Mesendoderm (in vitro differentiated cells): ENCODE results near the gene NIPAL1.

Experiments used
- DNase-seq: peaks from one replicate; pipeline ENCODE4 v3.0.0; 2013
- H2AK5ac ChIP-seq: 2 replicates; pipeline ENCODE4 v1.6.1; 2013; ENCODE audit warnings: low read length, inconsistent platforms
- H2BK120ac ChIP-seq: 2 replicates; pipeline ENCODE4 v1.6.1; 2013; ENCODE audit warnings: low read depth, mild to moderate bottlenecking, low read length, moderate library complexity, mixed read lengths
- H2BK15ac ChIP-seq: replicated peaks from 2 replicates; pipeline ENCODE4 v1.6.1; 2013; ENCODE audit warnings: low read depth, mild to moderate bottlenecking, moderate library complexity
- H2BK5ac ChIP-seq: 2 replicates; pipeline ENCODE4 v1.6.1; 2013; ENCODE audit warnings: low read length, inconsistent platforms
- H3K18ac ChIP-seq: 2 replicates; pipeline ENCODE4 v1.6.1; 2013; ENCODE audit warnings: mild to moderate bottlenecking, low read length, mixed read lengths
- H3K23ac ChIP-seq: one replicate; pipeline ENCODE4 v1.6.1; 2013; ENCODE audit warnings: low read length
- H3K27ac ChIP-seq: 2 replicates; pipeline ENCODE4 v1.5.1; 2013; ENCODE audit warnings: low read depth, mild to moderate bottlenecking, inconsistent platforms, low read length, moderate library complexity
- H3K27me3 ChIP-seq: 2 replicates; pipeline ENCODE4 v1.6.1; 2013; ENCODE audit warnings: low read length, control low read depth, mild to moderate bottlenecking, inconsistent platforms; ENCODE audit not compliant: insufficient read depth, poor library complexity
- H3K36me3 ChIP-seq: 2 replicates; pipeline ENCODE4 v1.6.1; 2013; ENCODE audit warnings: low read length, inconsistent platforms; ENCODE audit not compliant: control insufficient read depth, insufficient read depth
- H3K4ac ChIP-seq: one replicate; pipeline ENCODE4 v1.6.1; 2013; ENCODE audit warnings: low read depth, mild to moderate bottlenecking, low read length, moderate library complexity
- H3K4me1 ChIP-seq: 2 replicates; pipeline ENCODE4 v1.6.1; 2013; ENCODE audit warnings: low read depth, low read length, inconsistent platforms; ENCODE audit not compliant: control insufficient read depth
- H3K4me2 ChIP-seq: 2 replicates; pipeline ENCODE4 v1.6.1; 2013; ENCODE audit warnings: low read length
- H3K4me3 ChIP-seq: 2 replicates; pipeline ENCODE4 v1.5.1; 2013; ENCODE audit warnings: mild to moderate bottlenecking, low read length
- H3K56ac ChIP-seq: one replicate; pipeline ENCODE4 v1.6.1; 2013; ENCODE audit warnings: low read length
- H3K79me1 ChIP-seq: 2 replicates; pipeline ENCODE4 v1.6.1; 2013; ENCODE audit warnings: low read length, inconsistent platforms
- H3K79me2 ChIP-seq: 2 replicates; pipeline ENCODE4 v1.6.1; 2013; ENCODE audit warnings: mild to moderate bottlenecking, low read length; ENCODE audit not compliant: control insufficient read depth, insufficient read depth
- H3K9ac ChIP-seq: 2 replicates; pipeline ENCODE4 v1.6.1; 2013; ENCODE audit warnings: low read length, inconsistent platforms
- H4K5ac ChIP-seq: one replicate; pipeline ENCODE4 v1.6.1; 2013; ENCODE audit warnings: low read length
- H4K8ac ChIP-seq: one replicate; pipeline ENCODE4 v1.6.1; 2013; ENCODE audit warnings: low read depth, mild to moderate bottlenecking, control low read depth, low read length, moderate library complexity
- WGBS: extraction: QIAGEN DNeasy Blood & Tissue Kit; methylation state at CpG from one replicate; pipeline ENCODE4 v1.1.7; 2013; ENCODE audit warnings: low lambda C conversion rate, missing lambda C conversion rate; ENCODE audit not compliant: insufficient coverage; ENCODE audit errors: extremely low coverage; 5-methylcytosine and 5-hydroxymethylcytosine counted together

Gene NIPAL1

DNA sequence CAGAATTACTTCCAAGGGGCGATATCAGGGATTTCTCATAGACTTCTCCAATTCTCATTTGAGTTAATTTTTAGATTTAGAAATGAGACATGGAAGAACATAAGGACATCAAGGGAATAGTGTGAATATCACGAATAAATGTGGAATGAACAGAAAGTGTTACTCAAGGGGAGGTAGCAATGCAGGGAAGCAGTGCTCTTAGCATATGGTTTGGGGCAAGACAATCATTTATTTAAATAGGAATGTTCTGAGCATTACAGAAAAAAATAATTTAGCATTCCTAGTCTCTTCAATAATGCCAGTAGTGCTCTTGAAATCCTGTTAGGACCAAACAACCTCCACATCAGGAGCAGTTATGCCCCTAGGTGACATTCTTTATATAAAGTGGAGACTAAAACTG lies 61.9 kb downstream of the NIPAL1 start:
- no CpG with 5 or more reads among the region's 2 CpGs for WGBS
- no peak overlapping the region for H2AK5ac ChIP-seq
- peaks cover 2% of the 10 kb centered on the region for H3K4me1 ChIP-seq
- no peak overlapping the region for H4K5ac ChIP-seq
- no peak overlapping the region for H3K9ac ChIP-seq
- no peaks in the 10 kb centered on the region for H3K79me1 ChIP-seq
- H3K27ac ChIP-seq = no peak overlapping the region
- H4K8ac ChIP-seq = no peak overlapping the region
- no peaks in the 10 kb centered on the region for H3K27me3 ChIP-seq
- H2BK120ac ChIP-seq = no peak overlapping the region
- H3K18ac ChIP-seq = no peak overlapping the region
- no peaks in the 10 kb centered on the region for H3K79me2 ChIP-seq
- DNase-seq = no peak
- H3K4me3 ChIP-seq = no peak overlapping the region
- no peak overlapping the region for H3K56ac ChIP-seq
- H3K4ac ChIP-seq = no peak overlapping the region
- H2BK5ac ChIP-seq = no peak overlapping the region
- H2BK15ac ChIP-seq = no peak overlapping the region
- no peaks in the 10 kb centered on the region for H3K36me3 ChIP-seq
- no peak overlapping the region for H3K23ac ChIP-seq
- H3K4me2 ChIP-seq = no peak overlapping the region

DNA sequence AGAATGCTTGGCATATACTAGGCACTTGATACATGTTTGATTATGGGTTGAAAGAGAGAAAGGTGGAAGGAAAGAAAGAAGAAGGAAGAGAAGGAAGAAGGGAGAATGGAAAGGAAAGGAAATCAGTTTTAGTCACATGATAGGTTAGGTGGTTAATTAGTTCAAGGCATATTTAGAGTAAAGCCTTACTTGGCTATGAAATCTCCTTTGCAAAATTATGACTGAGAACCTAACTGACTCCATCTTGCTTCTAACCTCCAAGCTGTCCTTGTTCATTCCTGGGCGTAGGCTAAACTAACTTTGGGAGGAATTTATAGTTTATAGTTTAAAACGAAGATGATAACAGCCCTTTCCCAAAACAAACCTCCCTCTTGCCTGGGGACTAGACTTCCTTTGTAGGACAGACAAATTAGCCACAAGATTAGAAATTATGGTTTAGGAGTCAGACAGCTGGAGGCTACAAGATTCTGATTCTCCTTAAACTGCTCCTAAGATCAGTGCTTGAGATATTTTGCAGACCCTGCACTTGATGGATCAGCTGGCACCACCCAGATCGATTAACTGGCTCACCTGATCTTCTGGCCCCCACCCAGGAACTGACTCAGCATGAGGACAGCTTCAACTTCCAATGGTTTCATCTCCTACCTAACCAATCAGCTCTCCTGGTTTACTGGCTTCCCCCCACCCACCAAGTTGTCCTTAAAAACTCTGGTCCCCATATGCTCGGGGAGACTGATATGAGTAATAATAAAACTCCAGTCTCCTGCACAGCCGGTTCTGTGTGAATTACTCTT lies 62.5 kb downstream of the NIPAL1 start:
- H3K27ac ChIP-seq = no peak overlapping the region
- H4K8ac ChIP-seq = no peak overlapping the region
- DNase-seq = no peak
- no peak overlapping the region for H3K4me3 ChIP-seq
- H3K36me3 ChIP-seq = no peaks in the 10 kb centered on the region
- no peak overlapping the region for H4K5ac ChIP-seq
- no peak overlapping the region for H3K9ac ChIP-seq
- H3K4me2 ChIP-seq = no peak overlapping the region
- no CpG with 5 or more reads among the region's 5 CpGs for WGBS
- H3K79me1 ChIP-seq = no peaks in the 10 kb centered on the region
- H2AK5ac ChIP-seq = no peak overlapping the region
- no peak overlapping the region for H3K18ac ChIP-seq
- peaks cover 2% of the 10 kb centered on the region for H3K4me1 ChIP-seq
- no peak overlapping the region for H3K23ac ChIP-seq
- no peak overlapping the region for H3K56ac ChIP-seq
- H2BK5ac ChIP-seq = no peak overlapping the region
- H3K79me2 ChIP-seq = no peaks in the 10 kb centered on the region
- no peak overlapping the region for H2BK120ac ChIP-seq
- no peak overlapping the region for H3K4ac ChIP-seq
- no peaks in the 10 kb centered on the region for H3K27me3 ChIP-seq
- H2BK15ac ChIP-seq = no peak overlapping the region

DNA sequence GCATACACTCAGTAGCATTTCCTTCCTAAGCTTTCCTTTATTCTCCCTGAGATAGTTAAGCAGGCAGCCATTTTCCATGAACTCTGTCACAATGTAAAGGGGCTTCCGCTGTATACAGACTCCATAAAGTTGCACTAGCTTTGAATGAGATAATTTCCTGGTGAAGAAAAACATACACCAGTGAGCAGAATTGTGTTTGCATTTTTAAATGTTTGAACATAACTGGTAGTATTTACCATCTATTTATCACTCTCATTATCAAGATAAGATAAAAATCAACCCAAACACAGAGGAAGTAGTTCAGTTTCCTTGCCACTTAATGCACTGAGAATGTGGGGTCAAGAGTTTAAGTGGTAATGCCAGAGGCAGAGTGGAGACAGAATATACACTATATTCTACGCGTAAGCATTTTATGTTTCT lies 63.4 kb downstream of the NIPAL1 start:
- no peak overlapping the region for H2BK120ac ChIP-seq
- H4K5ac ChIP-seq = no peak overlapping the region
- H3K9ac ChIP-seq = no peak overlapping the region
- H3K79me1 ChIP-seq = no peaks in the 10 kb centered on the region
- H3K27ac ChIP-seq = no peak overlapping the region
- no peaks in the 10 kb centered on the region for H3K36me3 ChIP-seq
- peak; percentile 56 for DNase-seq
- H3K4me2 ChIP-seq = no peak overlapping the region
- no peak overlapping the region for H2AK5ac ChIP-seq
- no peak overlapping the region for H2BK5ac ChIP-seq
- H3K4me1 ChIP-seq = peaks cover 2% of the 10 kb centered on the region
- WGBS = no CpG with 5 or more reads among the region's 3 CpGs
- no peak overlapping the region for H3K18ac ChIP-seq
- no peak overlapping the region for H3K4ac ChIP-seq
- H3K79me2 ChIP-seq = no peaks in the 10 kb centered on the region
- H3K23ac ChIP-seq = no peak overlapping the region
- H3K27me3 ChIP-seq = no peaks in the 10 kb centered on the region
- H4K8ac ChIP-seq = no peak overlapping the region
- H3K4me3 ChIP-seq = no peak overlapping the region
- no peak overlapping the region for H3K56ac ChIP-seq
- no peak overlapping the region for H2BK15ac ChIP-seq

DNA sequence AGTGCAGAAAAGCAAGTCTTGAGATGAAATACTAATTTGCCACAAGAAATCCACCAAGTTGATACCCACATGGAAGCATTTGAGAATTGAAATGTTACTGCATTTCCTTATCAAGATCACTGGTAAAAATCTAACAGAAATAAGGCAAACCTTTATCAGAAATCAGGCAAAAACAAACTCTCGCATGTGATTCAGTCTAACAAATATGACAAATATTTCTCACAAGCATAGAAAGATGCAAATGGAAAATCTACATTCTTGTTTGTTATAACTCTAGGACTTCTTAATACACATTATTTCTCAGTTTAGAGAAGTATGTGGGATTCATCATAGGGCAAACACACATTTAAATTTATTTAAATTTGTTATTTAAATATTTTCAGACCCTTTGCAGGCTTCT lies 64.6 kb downstream of the NIPAL1 start:
- H3K79me2 ChIP-seq = no peaks in the 10 kb centered on the region
- no peaks in the 10 kb centered on the region for H3K36me3 ChIP-seq
- no peak overlapping the region for H4K5ac ChIP-seq
- no peak overlapping the region for H3K18ac ChIP-seq
- no peak for DNase-seq
- H3K27ac ChIP-seq = no peak overlapping the region
- H4K8ac ChIP-seq = no peak overlapping the region
- no peak overlapping the region for H2BK5ac ChIP-seq
- H3K9ac ChIP-seq = no peak overlapping the region
- peaks cover 2% of the 10 kb centered on the region for H3K4me1 ChIP-seq
- no peak overlapping the region for H2BK120ac ChIP-seq
- no peaks in the 10 kb centered on the region for H3K79me1 ChIP-seq
- H3K4me3 ChIP-seq = no peak overlapping the region
- H3K56ac ChIP-seq = no peak overlapping the region
- no peak overlapping the region for H2AK5ac ChIP-seq
- no peaks in the 10 kb centered on the region for H3K27me3 ChIP-seq
- no peak overlapping the region for H3K4me2 ChIP-seq
- H3K23ac ChIP-seq = no peak overlapping the region
- no peak overlapping the region for H3K4ac ChIP-seq
- WGBS = no CpG with 5 or more reads among the region's 1 CpG
- no peak overlapping the region for H2BK15ac ChIP-seq

DNA sequence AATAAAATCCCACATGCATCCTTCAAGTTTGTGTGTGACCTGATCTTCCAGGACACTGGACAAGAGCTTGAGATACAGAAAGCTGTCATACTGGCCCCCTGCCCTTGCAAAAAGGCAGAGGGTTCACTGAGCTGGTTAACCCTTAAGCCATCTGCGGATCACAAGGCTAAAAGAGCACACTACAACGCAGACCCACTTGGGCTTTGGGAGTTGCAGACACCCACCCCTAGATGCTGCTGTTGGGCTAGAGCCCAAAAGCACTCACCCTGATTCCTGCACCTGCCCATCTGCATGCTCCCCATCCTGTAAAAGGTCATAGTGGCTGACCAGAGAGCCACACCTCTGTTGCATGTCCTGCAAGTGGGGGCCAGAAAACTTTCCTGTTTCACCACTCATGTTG lies 66.4 kb downstream of the NIPAL1 start:
- Histone ChIP-seq H3K27me3 (no peaks in the 10 kb centered on the region), H3K56ac (no peak overlapping the region), H3K79me1 (no peaks in the 10 kb centered on the region), H3K27ac (no peak overlapping the region), H3K4ac (no peak overlapping the region), H4K5ac (no peak overlapping the region), H2AK5ac (no peak overlapping the region), H3K4me1 (peaks cover 2% of the 10 kb centered on the region), H2BK15ac (no peak overlapping the region), H3K23ac (no peak overlapping the region), H4K8ac (no peak overlapping the region), H3K9ac (no peak overlapping the region), H3K18ac (no peak overlapping the region), H3K4me2 (no peak overlapping the region), H2BK5ac (no peak overlapping the region), H3K36me3 (no peaks in the 10 kb centered on the region), H3K79me2 (no peaks in the 10 kb centered on the region), H2BK120ac (no peak overlapping the region), H3K4me3 (no peak overlapping the region)
- no peak for DNase-seq
- no CpG with 5 or more reads among the region's 2 CpGs for WGBS
